BLaER1 treated with 17β-estradiol and CSF1 and Interleukin-3, amounts not matched to agents 10 nM and 100 nM (cell line): Measurements from ENCODE around the gene DHH.

Experiments used
- H3K27ac ChIP-seq, 11 experiments: shearing (Covaris generic); formaldehyde crosslinking; 2 replicates each; pipeline ENCODE4 v1.8.1; 2022
- H3K27me3 ChIP-seq, 11 experiments: shearing (Covaris generic); formaldehyde crosslinking; 2 replicates each; pipeline ENCODE4 v1.8.1; 2022
- H3K36me3 ChIP-seq, 11 experiments: shearing (Covaris generic); formaldehyde crosslinking; 2 replicates each; pipeline ENCODE4 v1.8.1; 2022
- H3K4me1 ChIP-seq, 10 experiments: shearing (Covaris generic); formaldehyde crosslinking; 2 replicates each; pipeline ENCODE4 v1.8.1; 2022
- H3K4me2 ChIP-seq, 11 experiments: shearing (Covaris generic); formaldehyde crosslinking; 2 replicates each; pipeline ENCODE4 v1.8.1; 2022
- H3K4me3 ChIP-seq, 10 experiments: shearing (Covaris generic); formaldehyde crosslinking; 2 replicates each; pipeline ENCODE4 v1.8.1; 2022
- H3K9ac ChIP-seq, 11 experiments: shearing (Covaris generic); formaldehyde crosslinking; 2 replicates each; pipeline ENCODE4 v1.8.1; 2022
- H3K9me3 ChIP-seq, 11 experiments: shearing (Covaris generic); formaldehyde crosslinking; replicated peaks in 1 of 11; 2 replicates each; pipeline ENCODE4 v1.8.1; 2022
- H4K20me1 ChIP-seq, 11 experiments: shearing (Covaris generic); formaldehyde crosslinking; 2 replicates each; pipeline ENCODE4 v1.8.1; 2022
- Cebpa-rat ChIP-seq, 11 experiments: shearing (Covaris generic); IDR thresholded peaks; 2 replicates each; pipeline ENCODE4 v1.8.1; 2022

DHH gene

GRCh38 chr12:49037111-49037946 is 57.3 kb downstream of the DHH start:
- peaks cover 99 to 100% (median 100%) of the 10 kb centered on the region in 11 experiments for H3K36me3 ChIP-seq
- H3K9ac ChIP-seq = no peak overlapping the region
- no peaks in the 10 kb centered on the region for H3K27me3 ChIP-seq
- H3K9me3 ChIP-seq = no peaks in the 10 kb centered on the region
- TF ChIP-seq Cebpa-rat (IDR thresholded peaks at IDR 0.05) = no peak
- H3K27ac ChIP-seq = no peak overlapping the region
- peaks cover 67 to 100% (median 100%) of the 10 kb centered on the region in 11 experiments for H4K20me1 ChIP-seq
- no peak overlapping the region for H3K4me3 ChIP-seq
- no peaks in the 10 kb centered on the region for H3K4me1 ChIP-seq
- H3K4me2 ChIP-seq = no peak overlapping the region
